Epithelial cell of proximal tubule (primary cell): ENCODE measurements around the gene PDXK. TPM values are rescaled to one million over a fixed set of nuclear protein-coding genes. Genes with fewer than 3 reads are reported as not detected.

Experiments
- DNase-seq: peaks from one replicate; pipeline ENCODE4 v3.0.0-alpha.2; 2011; ENCODE audit warnings: low read depth
- H3K4me3 ChIP-seq: 2 replicates; pipeline ENCODE4 v1.5.1; 2011; ENCODE audit warnings: low read depth, mild to moderate bottlenecking, low read length
- CTCF ChIP-seq: conservative IDR thresholded peaks from 2 replicates; pipeline ENCODE4 v1.5.1; 2012; ENCODE audit warnings: low read depth, mild to moderate bottlenecking, low read length
- total RNA-seq: library from RNA; depleted of rRNA; stranded (reverse); fragments of >200 nt; gene quantifications from 2 replicates; pipeline ENCODE4 v1.2.3, GENCODE V29; 2015

Gene PDXK
- total RNA-seq, 1 donor from 2014 or later, result 130 TPM

- no peak overlapping the region for H3K4me3 ChIP-seq
- no peak for DNase-seq
Observed at GRCh38 chr21:43786300-43786806, 67.4 kb downstream of the PDXK start.

GRCh38 chr21:43786807-43787440 is 68.0 kb downstream of the PDXK start:
- no peak for DNase-seq
- TF ChIP-seq CTCF, result no peak
- no peak overlapping the region for H3K4me3 ChIP-seq

More at GRCh38 chr21:43786300-43786806, 67.4 kb downstream of the PDXK start:
- TF ChIP-seq CTCF, result no peak

- H3K4me3 ChIP-seq, result peak within 1 kb of the TSS; percentile 94
- TF ChIP-seq CTCF, result peak; percentile 72
- no peak for DNase-seq
Observed at GRCh38 chr21:43789276-43790009, 70.5 kb downstream of the PDXK start, which contains the start of gene RRP1. Gene RRP1 (plus strand): TSS chr21:43789577. CDS start chr21:43789630, 53 bp downstream.

- H3K4me3 ChIP-seq, result peak overlapping the region; percentile 94
- no peak for DNase-seq
- no peak for TF ChIP-seq CTCF
Observed at GRCh38 chr21:43790010-43790524, 71.1 kb downstream of the PDXK start.

DNA sequence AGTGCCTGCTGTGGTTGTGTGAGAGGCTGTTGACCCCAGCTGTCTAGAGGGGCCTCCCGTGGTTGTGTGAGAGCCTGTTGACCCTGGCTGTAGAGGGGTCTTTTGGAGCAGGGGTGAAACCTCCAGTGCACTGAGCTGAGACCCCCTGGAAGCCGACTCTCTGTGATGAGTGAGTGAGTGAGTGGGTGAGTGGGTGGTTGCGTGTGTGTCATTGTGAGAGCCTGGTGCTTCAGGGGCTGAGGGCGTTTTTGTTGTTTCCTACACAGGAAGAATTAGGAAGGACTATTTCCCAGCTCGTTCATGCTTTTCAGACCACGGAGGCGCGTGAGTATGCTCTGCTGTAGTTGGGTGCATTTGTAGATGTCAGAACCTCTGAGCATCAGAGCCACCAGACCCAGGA is 73.5 kb downstream of the PDXK start:
- H3K4me3 ChIP-seq, result no peak overlapping the region
- no peak for TF ChIP-seq CTCF
- no peak for DNase-seq

- TF ChIP-seq CTCF, result no peak
- DNase-seq, result no peak
- no peak overlapping the region for H3K4me3 ChIP-seq
Observed at GRCh38 chr21:43793243-43793642, 74.3 kb downstream of the PDXK start.
